GM19397 (cell line): ENCODE results near the gene MAP1S.
A peak's percentile ranks its signal among the peaks of the same experiment; 100 is the strongest.
"Not testable (repeated sequence)": the region's sequence is repeated elsewhere in the genome, so short reads cannot be mapped to it uniquely, and the experiment has no call there.

Experiments used
- ATAC-seq: cut with Tn5 transposase; IDR thresholded peaks from one replicate; pipeline ENCODE4 v1.9.1; 2021; ENCODE audit warnings: mild to moderate bottlenecking, moderate library complexity; ENCODE audit not compliant: unreplicated experiment

Gene MAP1S

GRCh38 chr19:17755977-17756670, 36.8 kb downstream of the MAP1S start:
- ATAC-seq, result no peak

GRCh38 chr19:17757125-17757524, 37.8 kb downstream of the MAP1S start:
- no peak for ATAC-seq

DNA sequence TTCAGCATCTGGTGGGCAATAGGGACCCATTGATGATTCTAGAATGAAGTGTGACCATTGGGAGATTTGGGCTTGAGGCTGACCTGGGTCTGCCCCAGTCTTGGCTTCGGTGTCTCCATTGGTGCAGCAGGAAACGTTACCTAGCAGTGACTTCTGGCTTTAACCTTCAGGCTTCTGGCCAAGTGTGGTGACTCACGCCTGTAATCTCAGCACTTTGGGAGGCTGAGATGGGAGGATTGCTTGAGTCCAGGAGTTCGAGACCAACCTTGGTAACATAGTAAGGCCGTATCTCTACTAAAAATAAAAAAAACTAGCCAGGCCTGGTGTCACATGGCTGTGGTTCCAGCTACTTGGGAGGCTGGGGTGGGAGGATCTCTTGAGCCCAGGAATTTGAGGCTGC, 39.2 kb downstream of the MAP1S start:
- no peak for ATAC-seq

- ATAC-seq, result no peak
Measured at GRCh38 chr19:17761148-17761547, 41.9 kb downstream of the MAP1S start.

GRCh38 chr19:17762505-17763229, 43.4 kb downstream of the MAP1S start:
- no peak for ATAC-seq

GRCh38 chr19:17764348-17764747, 45.1 kb downstream of the MAP1S start:
- no peak for ATAC-seq

DNA sequence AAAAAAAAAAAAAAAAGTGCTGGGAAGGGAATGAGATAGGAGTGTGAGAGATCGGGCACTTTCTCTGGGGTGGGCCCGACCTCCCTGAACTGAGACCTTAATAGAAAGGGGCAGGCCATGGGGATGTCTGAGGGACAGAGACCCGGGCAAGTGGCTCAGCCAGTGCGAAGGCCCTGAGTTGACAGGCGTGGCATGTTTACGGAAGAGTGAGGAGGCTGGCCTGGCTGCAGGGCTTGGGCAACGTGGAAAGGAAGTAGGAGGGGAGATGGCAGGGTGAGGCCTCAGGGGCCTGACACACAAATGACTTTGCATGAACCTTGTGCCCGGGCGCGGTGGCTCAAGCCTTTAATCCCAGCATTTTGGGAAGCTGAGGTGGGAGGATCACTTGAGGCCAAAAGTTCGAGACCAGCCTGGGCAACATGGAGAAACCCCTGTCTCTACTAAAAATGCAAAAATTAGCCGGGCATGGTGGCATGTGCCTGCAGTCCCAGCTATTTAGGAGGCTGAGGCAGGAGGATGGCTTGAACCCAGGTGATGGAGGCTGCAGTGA, 45.9 kb downstream of the MAP1S start:
- no peak for ATAC-seq

DNA sequence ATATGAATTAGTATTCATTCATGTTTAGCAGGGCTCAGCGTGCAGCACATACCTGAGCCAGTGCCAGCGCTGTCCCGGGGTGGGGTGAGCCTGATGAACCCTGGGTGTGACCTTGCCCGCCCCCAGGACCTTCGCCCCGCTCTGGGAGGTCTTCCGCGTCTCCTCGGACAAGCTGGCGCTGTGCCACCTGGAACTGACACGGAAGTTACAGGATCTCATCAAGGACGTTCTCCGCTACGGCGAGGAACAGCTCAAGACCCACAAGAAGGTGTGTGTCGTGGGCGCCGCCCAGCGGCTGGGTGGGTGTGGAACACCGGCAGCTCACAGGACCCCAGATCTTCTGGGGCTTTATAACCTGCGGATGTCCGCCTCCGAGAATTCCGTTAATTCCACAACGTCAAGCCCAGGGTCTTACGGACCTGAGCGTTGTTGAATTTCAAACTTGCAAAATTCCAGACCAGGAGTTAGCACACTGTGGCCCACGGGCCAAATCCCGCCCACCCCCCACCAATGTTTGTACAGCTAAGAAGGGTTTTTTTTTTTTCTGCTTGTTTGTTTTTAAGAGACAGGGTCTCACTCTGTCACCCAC, 47.4 kb downstream of the MAP1S start:
- ATAC-seq, result no peak

GRCh38 chr19:17767559-17767958, 48.3 kb downstream of the MAP1S start:
- ATAC-seq, result no peak

DNA sequence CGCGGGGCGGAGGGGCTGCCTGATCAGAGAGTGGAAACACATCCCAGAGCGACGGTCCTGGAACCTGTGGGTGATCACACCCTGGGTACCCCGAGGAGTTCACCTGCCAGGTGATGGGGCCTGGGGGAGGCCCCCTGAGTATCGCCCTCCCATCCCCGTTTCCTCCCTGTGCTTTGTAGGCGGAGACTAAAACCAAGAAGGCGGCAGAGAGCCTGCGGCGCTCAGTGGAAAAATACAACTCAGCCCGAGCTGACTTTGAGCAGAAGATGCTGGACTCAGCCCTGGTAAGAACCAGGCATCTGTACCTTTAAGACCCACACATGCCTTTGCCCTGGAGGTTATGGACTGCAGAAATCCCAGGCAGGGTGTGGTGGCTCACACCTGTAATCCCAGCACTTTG, 51.3 kb downstream of the MAP1S start:
- ATAC-seq, result no peak

- no peak for ATAC-seq
Measured at GRCh38 chr19:17772172-17772571, 52.9 kb downstream of the MAP1S start.

DNA sequence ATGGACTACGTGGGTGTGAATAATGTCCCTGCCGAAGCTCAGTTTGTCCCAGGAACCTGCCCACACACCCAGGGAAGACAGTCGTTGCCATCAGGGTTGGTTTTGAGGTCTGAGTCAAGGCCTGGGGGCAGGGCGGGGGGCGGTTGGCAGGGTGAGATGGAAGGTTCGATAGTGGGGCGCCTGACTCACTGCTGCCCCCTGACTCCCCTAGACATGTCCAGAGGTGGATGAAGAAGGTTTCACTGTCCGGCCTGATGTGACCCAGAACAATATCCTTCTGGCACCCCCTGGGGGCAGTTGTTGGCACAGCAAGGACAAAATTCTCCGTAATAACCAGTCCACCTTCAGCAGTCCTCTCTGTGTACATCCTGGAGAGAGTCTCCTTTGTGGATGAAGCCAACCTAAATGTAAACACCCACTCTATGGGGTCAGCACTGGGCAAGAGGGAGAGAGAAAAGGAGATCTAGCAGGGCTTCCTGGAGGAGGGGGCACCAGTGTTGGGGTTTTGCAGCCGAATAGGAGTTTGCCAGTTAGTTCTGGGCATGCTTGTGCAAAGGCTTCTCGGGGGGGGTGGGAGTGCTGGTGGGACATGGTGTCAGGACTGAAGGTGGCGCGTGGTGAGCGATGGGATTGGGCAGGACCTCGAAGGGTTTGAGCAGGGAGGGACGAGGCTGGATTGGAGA, 56.1 kb downstream of the MAP1S start:
- no peak for ATAC-seq

DNA sequence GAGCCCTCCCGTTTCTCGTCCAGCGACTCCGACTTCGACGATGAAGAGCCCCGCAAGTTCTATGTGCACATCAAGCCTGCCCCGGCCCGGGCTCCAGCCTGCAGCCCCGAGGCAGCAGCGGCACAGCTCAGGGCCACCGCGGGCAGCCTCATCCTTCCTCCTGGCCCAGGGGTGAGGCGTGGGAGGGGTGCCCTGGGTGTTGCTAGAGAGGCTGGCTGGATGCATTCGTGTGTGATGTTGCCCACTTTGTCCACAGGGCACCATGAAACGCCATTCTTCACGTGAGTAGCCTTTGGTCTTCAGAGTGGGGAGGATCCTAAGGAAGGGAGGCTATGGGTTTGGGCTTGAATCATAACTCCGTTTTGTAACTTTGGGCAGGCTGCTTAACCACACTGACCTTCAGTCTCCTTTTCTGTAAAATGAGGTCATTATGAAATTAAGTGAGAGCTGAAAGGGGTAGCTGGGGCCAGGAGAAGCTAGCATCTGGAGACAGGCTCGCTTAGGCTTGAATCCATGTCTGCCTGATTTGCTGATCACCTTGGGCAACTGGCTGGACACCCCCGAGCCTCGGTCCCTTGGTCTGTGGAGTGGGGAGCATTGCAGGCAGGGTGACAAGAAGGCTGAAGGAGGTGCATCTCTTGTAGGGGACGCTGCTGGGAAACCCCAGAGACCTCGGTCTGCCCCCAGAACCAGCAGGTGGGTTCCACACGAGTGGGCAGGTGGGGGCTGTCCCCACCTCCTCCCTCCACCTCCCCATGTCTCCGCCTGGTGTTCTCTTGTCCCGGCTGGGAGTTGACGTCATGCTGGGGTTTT, 56.9 kb downstream of the MAP1S start:
- peak; percentile 59 for ATAC-seq

DNA sequence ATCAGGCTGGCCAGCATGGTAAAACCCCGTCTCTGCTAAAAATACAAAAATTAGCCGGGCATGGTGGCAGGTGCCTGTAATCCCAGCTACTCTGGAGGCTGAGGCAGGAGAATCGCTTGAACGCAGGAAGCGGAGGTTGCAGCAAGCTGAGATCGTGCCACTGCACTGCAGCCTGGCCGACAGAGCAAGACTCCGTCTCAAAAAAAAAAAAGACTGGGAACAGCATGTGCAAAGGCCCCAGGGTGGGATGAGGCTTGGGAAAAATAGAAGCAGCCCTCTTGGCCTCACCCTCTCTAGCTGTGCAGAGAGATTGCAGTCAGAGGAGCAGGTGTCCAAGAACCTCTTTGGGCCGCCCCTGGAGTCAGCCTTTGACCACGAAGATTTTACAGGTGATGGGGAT, 58.6 kb downstream of the MAP1S start:
- ATAC-seq, result not testable (repeated sequence)

DNA sequence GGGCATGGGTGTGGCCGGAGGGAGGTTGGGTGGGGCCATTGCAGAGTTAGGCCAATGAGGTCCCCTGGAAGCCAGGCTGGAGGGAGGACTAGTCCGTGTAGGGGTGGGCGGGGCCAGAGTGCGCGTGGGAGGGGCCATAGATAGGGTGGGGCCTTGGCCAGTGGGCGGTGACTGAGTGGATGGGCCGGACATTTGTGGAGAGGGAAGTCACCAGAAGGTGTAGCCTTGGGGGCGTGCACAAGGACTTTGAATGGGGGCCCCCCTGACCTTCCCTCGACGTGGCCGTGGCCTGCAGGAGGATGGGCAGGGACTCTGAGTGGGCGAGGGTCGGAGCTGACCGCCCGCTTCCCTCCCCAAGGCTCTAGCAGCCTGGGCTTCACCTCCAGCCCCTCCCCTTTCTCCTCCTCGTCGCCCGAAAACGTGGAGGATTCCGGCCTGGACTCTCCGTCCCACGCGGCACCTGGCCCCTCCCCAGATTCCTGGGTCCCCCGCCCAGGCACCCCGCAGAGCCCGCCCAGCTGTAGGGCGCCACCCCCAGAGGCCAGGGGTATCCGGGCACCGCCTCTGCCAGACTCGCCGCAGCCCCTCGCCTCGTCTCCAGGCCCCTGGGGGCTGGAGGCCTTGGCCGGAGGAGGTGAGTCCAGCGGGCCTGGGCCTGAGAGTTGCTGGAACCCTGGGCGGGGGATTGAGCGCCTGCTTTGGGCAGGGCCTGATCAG, 59.1 kb downstream of the MAP1S start:
- ATAC-seq, result no peak

GRCh38 chr19:17778968-17779929, 60.0 kb downstream of the MAP1S start:
- no peak for ATAC-seq

DNA sequence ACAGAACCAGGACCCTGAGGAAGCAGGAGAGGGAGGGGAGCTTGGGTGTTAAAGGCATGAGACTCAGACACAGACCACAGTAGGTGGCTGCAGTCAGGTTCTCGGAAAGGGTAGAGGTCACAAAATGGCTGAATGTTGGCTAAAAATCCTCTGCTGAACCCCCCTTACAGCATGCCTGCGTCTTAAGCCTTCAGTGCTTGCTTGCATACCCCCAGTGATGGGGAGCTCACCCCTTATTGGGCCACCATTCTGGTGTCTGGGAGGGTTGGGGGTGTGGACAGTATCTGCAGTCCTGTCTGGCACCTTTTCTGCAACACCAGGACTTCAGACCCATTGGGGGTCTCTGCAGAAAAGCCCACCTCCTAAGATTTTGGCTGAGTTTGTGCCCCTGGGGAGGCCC, 61.5 kb downstream of the MAP1S start:
- no peak for ATAC-seq

DNA sequence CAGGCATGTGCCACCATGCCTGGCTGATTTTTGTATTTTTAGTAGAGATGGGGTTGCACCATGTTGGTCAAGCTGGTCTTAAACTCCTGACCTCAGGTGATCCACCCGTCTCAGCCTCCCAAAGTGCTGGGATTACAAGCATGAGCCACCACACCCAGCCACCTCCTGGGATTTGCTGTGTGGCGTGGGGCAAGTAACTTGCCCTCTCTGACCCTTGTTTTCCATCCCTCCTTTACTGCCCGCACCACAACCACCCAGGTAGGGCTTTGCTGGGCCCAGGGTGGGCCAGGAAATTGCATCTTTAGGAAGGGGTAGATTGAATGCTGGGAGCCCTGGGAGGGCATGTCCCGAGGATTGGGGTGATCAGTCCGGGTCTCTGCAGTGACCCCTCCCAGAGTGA, 64.4 kb downstream of the MAP1S start:
- not testable (repeated sequence) for ATAC-seq
